Measurements from ENCODE around the gene RPP25L.
A peak's percentile ranks its signal among the peaks of the same experiment; 100 is the strongest.

RPP25L gene

GRCh38 chr9:34620061-34620994 is 8.4 kb upstream of the RPP25L start, which contains the start of gene DCTN3:
TSS of gene DCTN3 (minus strand) at chr9:34620495. CDS start at chr9:34620464, 31 bp downstream.
- Histone ChIP-seq H3K27me3 (ENCODE audit: control insufficient read depth, insufficient read depth, low read length) (peaks cover 21% of the 10 kb centered on the region), H3K27ac (ENCODE audit: low read depth, low read length) (no peak within 1 kb of the TSS)

DNA sequence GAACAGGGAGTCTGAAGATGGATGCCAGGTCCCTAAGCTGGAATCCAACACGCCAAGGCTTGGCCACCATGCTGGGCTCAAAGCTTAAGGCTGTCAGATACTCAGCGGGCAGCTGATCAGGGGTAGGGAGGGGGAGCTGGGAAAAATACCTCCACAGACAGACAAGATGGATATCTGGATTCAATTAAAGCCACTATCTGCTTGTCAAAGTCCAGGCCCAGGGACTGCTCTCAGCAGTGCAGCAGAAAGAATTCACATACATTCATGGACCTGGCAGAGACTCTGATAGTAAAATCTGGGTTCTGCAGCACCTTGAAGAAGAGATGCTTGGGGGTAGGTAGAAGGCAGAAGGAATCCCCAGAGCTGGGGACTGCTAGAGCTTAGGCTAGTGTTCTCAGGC is 3.2 kb upstream of the RPP25L start:
- Histone ChIP-seq H3K36me3 (ENCODE audit: control insufficient read depth, insufficient read depth, low read length) (peaks cover 28% of the 10 kb centered on the region), H3K27me3 (ENCODE audit: control insufficient read depth, insufficient read depth, low read length) (no peaks in the 10 kb centered on the region), H3K9ac (ENCODE audit: low read length) (no peak overlapping the region), H3K4me1 (ENCODE audit: control insufficient read depth, insufficient read depth, low read length) (peaks cover 13% of the 10 kb centered on the region), H3K4me3 (ENCODE audit: low read length) (no peak overlapping the region), H3K27ac (ENCODE audit: low read depth, low read length) (no peak overlapping the region)

More at GRCh38 chr9:34620061-34620994, 8.4 kb upstream of the RPP25L start, which contains the start of gene DCTN3:
- H3K4me1 ChIP-seq (ENCODE audit: control insufficient read depth, insufficient read depth, low read length), result peaks cover 11% of the 10 kb centered on the region
- peak within 1 kb of the TSS; percentile 25 for H3K9ac ChIP-seq (ENCODE audit: low read length)
- peak within 1 kb of the TSS; percentile 94 for H3K4me3 ChIP-seq (ENCODE audit: low read length)
- H3K36me3 ChIP-seq (ENCODE audit: control insufficient read depth, insufficient read depth, low read length), result peaks cover 20% of the 10 kb centered on the region

DNA sequence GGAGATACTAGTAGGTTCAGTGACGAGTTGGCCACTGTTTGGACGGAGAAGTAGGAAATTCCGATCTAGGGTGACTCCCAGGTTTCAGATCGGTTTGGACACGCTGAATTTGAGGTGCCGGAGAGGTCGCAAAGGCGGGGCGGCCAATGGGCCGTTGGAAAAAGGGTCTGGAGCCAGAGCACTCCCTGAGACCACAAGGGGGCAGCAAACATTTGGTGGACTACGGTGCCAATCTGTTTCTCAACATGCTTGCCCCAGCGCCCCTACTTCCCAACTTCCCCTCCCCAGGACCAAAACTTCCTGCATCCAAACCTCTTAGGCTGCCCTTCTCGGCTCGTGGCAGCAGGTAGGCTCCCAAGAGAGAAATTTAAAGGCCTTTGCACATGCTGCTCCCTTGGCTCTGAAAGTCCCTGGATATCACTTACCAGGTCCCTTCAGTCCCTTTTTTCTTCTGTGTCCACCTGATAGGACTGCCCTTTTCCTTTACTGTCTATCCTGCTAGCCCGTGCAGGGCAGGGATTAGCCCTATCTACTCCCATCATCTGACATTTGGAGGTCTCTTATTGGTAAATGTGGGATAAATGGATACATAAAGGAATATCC is 992 bp upstream of the RPP25L start:
- peaks cover 6% of the 10 kb centered on the region for H3K4me1 ChIP-seq (ENCODE audit: control insufficient read depth, insufficient read depth, low read length)
- no peak overlapping the region for H3K9ac ChIP-seq (ENCODE audit: low read length)
- no peaks in the 10 kb centered on the region for H3K27me3 ChIP-seq (ENCODE audit: control insufficient read depth, insufficient read depth, low read length)
- H3K27ac ChIP-seq (ENCODE audit: low read depth, low read length), result peak overlapping the region; percentile 71
- peak overlapping the region; percentile 93 for H3K4me3 ChIP-seq (ENCODE audit: low read length)
- H3K36me3 ChIP-seq (ENCODE audit: control insufficient read depth, insufficient read depth, low read length), result peaks cover 27% of the 10 kb centered on the region

DNA sequence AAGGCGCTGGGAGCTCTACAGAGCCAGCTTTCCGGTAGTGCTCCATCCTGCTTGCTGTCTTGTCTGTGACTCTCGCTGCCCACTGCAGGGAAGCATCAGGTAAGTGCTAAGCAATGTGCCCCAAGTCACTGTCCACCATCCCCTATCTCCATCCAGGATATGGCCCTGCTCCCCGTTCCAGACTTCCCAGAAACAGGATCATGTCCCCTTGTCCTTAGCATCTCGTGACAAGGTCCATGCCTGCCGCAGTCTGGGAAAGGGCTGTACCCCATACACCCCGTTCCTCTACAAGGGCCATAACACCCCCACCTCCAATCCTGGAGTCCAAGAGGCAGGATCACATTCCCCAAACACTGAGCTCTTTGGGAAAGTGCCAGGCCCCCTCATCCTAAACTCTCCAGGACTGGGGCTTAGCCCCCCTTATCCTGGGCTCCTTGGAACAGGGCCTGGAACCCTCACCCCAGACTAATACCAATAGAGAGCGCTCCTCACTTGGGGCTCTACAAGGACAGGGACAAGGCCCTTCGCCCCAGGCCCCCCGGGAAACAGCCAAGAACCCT is 566 bp downstream of the RPP25L start:
- no peaks in the 10 kb centered on the region for H3K27me3 ChIP-seq (ENCODE audit: control insufficient read depth, insufficient read depth, low read length)
- H3K9ac ChIP-seq (ENCODE audit: low read length), result peak overlapping the region; percentile 83
- H3K4me1 ChIP-seq (ENCODE audit: control insufficient read depth, insufficient read depth, low read length), result peaks cover 6% of the 10 kb centered on the region
- H3K4me3 ChIP-seq (ENCODE audit: low read length), result peak overlapping the region; percentile 83
- peaks cover 13% of the 10 kb centered on the region for H3K36me3 ChIP-seq (ENCODE audit: control insufficient read depth, insufficient read depth, low read length)
- H3K27ac ChIP-seq (ENCODE audit: low read depth, low read length), result peak overlapping the region; percentile 82

DNA sequence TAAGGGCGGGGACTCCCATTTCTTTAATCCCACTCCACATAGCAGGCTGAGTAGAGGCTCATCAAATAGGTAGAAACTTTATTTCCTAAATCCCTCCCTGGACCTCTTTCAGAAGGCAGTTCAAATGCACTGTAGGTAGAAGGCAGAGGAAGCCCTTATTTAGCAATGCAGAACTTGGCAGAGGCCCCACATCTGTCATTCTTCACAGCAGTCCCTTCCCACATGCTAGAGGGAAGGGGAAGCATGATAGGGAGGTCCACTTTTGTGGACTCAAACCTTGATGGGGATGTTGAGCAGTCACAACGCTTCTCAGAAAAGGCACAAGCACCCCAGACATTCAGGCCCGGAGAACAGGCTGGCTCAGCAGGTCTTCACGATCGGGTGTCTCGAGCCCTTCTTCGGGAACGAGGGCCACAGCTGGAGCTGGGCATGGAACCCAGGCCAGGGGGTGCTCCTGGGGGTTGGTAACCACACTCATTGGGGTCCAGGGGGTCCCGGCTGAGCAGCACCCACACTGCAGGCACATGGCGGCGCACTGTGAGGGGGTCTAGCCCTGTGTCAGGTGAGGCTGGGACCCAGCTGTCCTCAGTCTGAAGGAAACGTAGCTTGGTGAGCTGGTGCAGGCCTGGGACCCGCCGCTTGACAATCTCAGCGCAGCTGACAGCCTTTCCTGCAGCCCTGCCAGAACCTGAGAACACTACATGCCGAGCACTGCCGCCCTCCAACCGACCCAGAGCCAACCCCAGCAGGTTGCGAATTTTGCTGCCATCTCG is 1.3 kb downstream of the RPP25L start:
- Histone ChIP-seq H3K36me3 (ENCODE audit: control insufficient read depth, insufficient read depth, low read length) (peaks cover 8% of the 10 kb centered on the region), H3K4me3 (ENCODE audit: low read length) (peak overlapping the region; percentile 83), H3K4me1 (ENCODE audit: control insufficient read depth, insufficient read depth, low read length) (peaks cover 6% of the 10 kb centered on the region), H3K27me3 (ENCODE audit: control insufficient read depth, insufficient read depth, low read length) (no peaks in the 10 kb centered on the region), H3K9ac (ENCODE audit: low read length) (no peak overlapping the region), H3K27ac (ENCODE audit: low read depth, low read length) (no peak overlapping the region)

DNA sequence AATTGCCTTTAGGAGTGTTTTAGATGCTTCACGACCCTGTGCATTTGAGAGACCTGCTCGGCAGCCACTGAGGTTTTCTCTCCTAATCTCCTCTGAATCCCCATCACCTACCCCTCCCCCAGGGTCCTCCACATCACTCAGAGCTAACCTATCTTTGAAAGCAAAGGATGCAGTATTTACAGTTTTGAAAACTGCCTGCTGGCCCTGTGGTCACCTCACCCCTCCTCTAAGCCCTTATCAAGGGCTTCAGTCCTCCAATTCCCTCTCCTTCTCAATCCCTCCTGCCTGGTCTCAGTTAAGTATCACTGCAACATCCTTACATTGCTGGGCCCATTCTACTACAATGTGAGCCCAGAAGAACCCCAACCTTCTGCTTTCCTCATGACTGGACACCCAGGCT is 4.6 kb downstream of the RPP25L start:
- Histone ChIP-seq H3K4me3 (ENCODE audit: low read length) (no peak overlapping the region), H3K36me3 (ENCODE audit: control insufficient read depth, insufficient read depth, low read length) (no peaks in the 10 kb centered on the region), H3K27ac (ENCODE audit: low read depth, low read length) (no peak overlapping the region), H3K27me3 (ENCODE audit: control insufficient read depth, insufficient read depth, low read length) (no peaks in the 10 kb centered on the region), H3K9ac (ENCODE audit: low read length) (no peak overlapping the region), H3K4me1 (ENCODE audit: control insufficient read depth, insufficient read depth, low read length) (peaks cover 2% of the 10 kb centered on the region)

DNA sequence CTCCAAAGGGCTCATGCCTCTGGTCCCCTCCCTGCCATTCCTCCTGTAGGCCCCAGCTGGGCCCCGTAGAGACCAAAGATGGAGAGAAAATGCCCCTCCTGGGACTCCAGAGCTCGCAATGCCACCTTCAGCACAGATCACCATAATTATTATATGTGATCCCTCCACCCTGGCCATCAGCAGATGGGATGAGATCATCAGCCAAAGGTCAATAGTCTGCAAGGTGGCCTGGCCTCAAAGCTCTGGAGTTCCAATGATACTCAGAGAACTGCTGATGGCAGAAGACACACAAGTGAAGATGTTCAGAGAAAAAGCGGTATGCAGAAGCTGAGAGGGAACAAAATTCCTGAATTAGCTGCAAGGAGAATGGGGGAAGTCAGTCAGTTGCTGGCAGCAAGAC is 5.0 kb downstream of the RPP25L start:
- Histone ChIP-seq H3K4me1 (ENCODE audit: control insufficient read depth, insufficient read depth, low read length) (no peaks in the 10 kb centered on the region), H3K4me3 (ENCODE audit: low read length) (no peak overlapping the region), H3K36me3 (ENCODE audit: control insufficient read depth, insufficient read depth, low read length) (no peaks in the 10 kb centered on the region), H3K27me3 (ENCODE audit: control insufficient read depth, insufficient read depth, low read length) (no peaks in the 10 kb centered on the region), H3K27ac (ENCODE audit: low read depth, low read length) (no peak overlapping the region), H3K9ac (ENCODE audit: low read length) (no peak overlapping the region)

- no peak overlapping the region for H3K9ac ChIP-seq (ENCODE audit: low read length)
- H3K36me3 ChIP-seq (ENCODE audit: control insufficient read depth, insufficient read depth, low read length), result no peaks in the 10 kb centered on the region
- H3K4me1 ChIP-seq (ENCODE audit: control insufficient read depth, insufficient read depth, low read length), result no peaks in the 10 kb centered on the region
- H3K4me3 ChIP-seq (ENCODE audit: low read length), result no peak overlapping the region
- no peak overlapping the region for H3K27ac ChIP-seq (ENCODE audit: low read depth, low read length)
- no peaks in the 10 kb centered on the region for H3K27me3 ChIP-seq (ENCODE audit: control insufficient read depth, insufficient read depth, low read length)
Measured at GRCh38 chr9:34606190-34606589, 5.7 kb downstream of the RPP25L start.

GRCh38 chr9:34603610-34604231 is 8.2 kb downstream of the RPP25L start:
- Histone ChIP-seq H3K27ac (ENCODE audit: low read depth, low read length) (no peak overlapping the region), H3K9ac (ENCODE audit: low read length) (no peak overlapping the region), H3K4me3 (ENCODE audit: low read length) (no peak overlapping the region), H3K4me1 (ENCODE audit: control insufficient read depth, insufficient read depth, low read length) (no peaks in the 10 kb centered on the region), H3K36me3 (ENCODE audit: control insufficient read depth, insufficient read depth, low read length) (no peaks in the 10 kb centered on the region), H3K27me3 (ENCODE audit: control insufficient read depth, insufficient read depth, low read length) (no peaks in the 10 kb centered on the region)

GRCh38 chr9:34601937-34602573 is 9.8 kb downstream of the RPP25L start:
- Histone ChIP-seq H3K27ac (ENCODE audit: low read depth, low read length) (no peak overlapping the region), H3K27me3 (ENCODE audit: control insufficient read depth, insufficient read depth, low read length) (no peaks in the 10 kb centered on the region), H3K4me3 (ENCODE audit: low read length) (no peak overlapping the region), H3K9ac (ENCODE audit: low read length) (no peak overlapping the region), H3K36me3 (ENCODE audit: control insufficient read depth, insufficient read depth, low read length) (no peaks in the 10 kb centered on the region), H3K4me1 (ENCODE audit: control insufficient read depth, insufficient read depth, low read length) (no peaks in the 10 kb centered on the region)

- Histone ChIP-seq H3K27me3 (ENCODE audit: control insufficient read depth, insufficient read depth, low read length) (no peaks in the 10 kb centered on the region), H3K36me3 (ENCODE audit: control insufficient read depth, insufficient read depth, low read length) (no peaks in the 10 kb centered on the region), H3K4me3 (ENCODE audit: low read length) (no peak overlapping the region), H3K9ac (ENCODE audit: low read length) (no peak overlapping the region), H3K27ac (ENCODE audit: low read depth, low read length) (no peak overlapping the region), H3K4me1 (ENCODE audit: control insufficient read depth, insufficient read depth, low read length) (no peaks in the 10 kb centered on the region)
Measured at GRCh38 chr9:34600908-34601307, 11.0 kb downstream of the RPP25L start.
